Measurements from ENCODE around the gene ZFYVE27.

DNA sequence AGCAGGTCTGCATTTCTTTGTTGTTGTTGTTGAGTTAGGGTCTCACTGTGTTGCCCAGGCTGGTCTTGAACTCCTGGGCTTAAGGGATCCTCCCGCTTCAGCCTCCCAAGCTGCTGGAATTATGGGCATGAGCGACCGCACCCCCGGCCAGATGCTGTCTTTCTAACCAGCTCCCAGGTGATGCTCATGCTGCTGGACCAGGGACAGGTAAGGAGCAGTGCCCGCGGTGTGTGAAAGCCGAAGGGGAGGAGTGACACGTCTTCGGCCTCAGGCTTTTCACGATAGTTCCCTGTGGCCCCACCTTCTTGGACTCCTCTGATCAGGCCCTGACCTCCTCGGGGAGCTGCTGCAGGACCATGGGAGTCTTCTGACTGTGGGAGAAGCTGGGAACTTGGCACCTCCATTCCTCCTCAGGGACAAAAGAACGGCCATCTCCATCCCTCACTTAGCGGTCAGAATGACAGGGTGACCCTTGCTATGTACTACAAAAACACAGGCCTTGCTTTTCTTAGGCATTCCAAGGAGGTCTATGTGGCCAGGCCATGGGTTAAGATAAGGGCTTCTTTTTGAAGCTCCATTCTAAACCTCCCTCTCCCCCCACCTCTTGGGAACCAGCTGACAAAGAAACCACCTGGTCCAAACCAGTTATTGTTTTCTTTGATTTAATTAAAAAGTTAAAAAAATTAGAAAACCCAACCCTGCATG is 29.3 kb downstream of the ZFYVE27 start:
- TF ChIP-seq, protein P1, sequence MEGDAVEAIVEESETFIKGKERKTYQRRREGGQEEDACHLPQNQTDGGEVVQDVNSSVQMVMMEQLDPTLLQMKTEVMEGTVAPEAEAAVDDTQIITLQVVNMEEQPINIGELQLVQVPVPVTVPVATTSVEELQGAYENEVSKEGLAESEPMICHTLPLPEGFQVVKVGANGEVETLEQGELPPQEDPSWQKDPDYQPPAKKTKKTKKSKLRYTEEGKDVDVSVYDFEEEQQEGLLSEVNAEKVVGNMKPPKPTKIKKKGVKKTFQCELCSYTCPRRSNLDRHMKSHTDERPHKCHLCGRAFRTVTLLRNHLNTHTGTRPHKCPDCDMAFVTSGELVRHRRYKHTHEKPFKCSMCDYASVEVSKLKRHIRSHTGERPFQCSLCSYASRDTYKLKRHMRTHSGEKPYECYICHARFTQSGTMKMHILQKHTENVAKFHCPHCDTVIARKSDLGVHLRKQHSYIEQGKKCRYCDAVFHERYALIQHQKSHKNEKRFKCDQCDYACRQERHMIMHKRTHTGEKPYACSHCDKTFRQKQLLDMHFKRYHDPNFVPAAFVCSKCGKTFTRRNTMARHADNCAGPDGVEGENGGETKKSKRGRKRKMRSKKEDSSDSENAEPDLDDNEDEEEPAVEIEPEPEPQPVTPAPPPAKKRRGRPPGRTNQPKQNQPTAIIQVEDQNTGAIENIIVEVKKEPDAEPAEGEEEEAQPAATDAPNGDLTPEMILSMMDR (conservative IDR thresholded peaks at IDR 0.05), result no peak
- no peak for TF ChIP-seq ZFX (IDR thresholded peaks at IDR 0.05)
